WTC11 (cell line): ENCODE results near the gene ARFGAP2.

Experiments used
- JUN ChIP-seq: sonication (generic); formaldehyde crosslinking; IDR thresholded peaks from 2 replicates; pipeline ENCODE4 v1.8.0; 2023; ENCODE audit warnings: mild to moderate bottlenecking, missing genetic modification reagents
- TF ChIP-seq, protein P1 (sequence below): fragments of 200-600 bp; IDR thresholded peaks from 2 replicates; pipeline ENCODE4 v1.8.0; 2022; ENCODE audit warnings: antibody characterized with exemption
- TF ChIP-seq, protein P2 (sequence below): sonication (generic); formaldehyde crosslinking; IDR thresholded peaks from 2 replicates; pipeline ENCODE4 v1.8.0; 2022; ENCODE audit warnings: mild to moderate bottlenecking, missing genetic modification reagents

DNA sequence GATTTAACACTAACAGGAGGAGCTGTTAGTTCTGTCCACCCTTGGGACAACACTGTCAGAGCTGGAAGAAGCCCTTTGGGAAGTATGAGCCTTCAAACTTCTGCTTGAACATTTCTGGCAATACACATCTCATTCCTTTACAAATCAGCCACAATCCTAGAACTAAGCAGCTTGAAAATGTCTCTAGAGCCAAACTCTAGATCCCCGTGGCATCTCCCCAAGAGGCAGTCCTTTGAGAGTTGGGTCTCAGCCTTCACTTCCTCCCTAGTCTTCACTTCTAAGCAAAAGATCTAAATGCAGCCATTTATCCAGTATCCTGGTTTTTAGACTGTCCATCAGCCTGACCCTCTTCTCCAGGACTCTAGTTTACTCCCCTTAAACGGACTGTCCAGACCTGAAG is 26.9 kb downstream of the ARFGAP2 start:
- TF ChIP-seq, protein P1, sequence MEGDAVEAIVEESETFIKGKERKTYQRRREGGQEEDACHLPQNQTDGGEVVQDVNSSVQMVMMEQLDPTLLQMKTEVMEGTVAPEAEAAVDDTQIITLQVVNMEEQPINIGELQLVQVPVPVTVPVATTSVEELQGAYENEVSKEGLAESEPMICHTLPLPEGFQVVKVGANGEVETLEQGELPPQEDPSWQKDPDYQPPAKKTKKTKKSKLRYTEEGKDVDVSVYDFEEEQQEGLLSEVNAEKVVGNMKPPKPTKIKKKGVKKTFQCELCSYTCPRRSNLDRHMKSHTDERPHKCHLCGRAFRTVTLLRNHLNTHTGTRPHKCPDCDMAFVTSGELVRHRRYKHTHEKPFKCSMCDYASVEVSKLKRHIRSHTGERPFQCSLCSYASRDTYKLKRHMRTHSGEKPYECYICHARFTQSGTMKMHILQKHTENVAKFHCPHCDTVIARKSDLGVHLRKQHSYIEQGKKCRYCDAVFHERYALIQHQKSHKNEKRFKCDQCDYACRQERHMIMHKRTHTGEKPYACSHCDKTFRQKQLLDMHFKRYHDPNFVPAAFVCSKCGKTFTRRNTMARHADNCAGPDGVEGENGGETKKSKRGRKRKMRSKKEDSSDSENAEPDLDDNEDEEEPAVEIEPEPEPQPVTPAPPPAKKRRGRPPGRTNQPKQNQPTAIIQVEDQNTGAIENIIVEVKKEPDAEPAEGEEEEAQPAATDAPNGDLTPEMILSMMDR: no peak
- TF ChIP-seq, protein P2, sequence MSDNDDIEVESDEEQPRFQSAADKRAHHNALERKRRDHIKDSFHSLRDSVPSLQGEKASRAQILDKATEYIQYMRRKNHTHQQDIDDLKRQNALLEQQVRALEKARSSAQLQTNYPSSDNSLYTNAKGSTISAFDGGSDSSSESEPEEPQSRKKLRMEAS (CRISPR knock-in tag): no peak
- no peak for TF ChIP-seq JUN
